DOHH2 (cell line): ENCODE data around the gene PTRHD1.
"Not testable (repeated sequence)": the region's sequence is repeated elsewhere in the genome, so short reads cannot be mapped to it uniquely, and the experiment has no call there.

ENCODE experiments used
- CTCF ChIP-seq: fragments of 200-600 bp; sonication (generic); IDR thresholded peaks from one replicate; pipeline ENCODE4 v1.5.1; 2014; ENCODE audit warnings: antibody characterized with exemption, mild to moderate bottlenecking, low read depth, low read length; ENCODE audit not compliant: poor library complexity, severe bottlenecking
- EZH2phosphoT487 ChIP-seq: fragments of 200-600 bp; sonication (generic); IDR thresholded peaks from 2 replicates; pipeline ENCODE4 v1.6.1; 2017; ENCODE audit warnings: borderline replicate concordance, mild to moderate bottlenecking, antibody characterized with exemption, low read length, moderate library complexity, mixed read lengths

DNA sequence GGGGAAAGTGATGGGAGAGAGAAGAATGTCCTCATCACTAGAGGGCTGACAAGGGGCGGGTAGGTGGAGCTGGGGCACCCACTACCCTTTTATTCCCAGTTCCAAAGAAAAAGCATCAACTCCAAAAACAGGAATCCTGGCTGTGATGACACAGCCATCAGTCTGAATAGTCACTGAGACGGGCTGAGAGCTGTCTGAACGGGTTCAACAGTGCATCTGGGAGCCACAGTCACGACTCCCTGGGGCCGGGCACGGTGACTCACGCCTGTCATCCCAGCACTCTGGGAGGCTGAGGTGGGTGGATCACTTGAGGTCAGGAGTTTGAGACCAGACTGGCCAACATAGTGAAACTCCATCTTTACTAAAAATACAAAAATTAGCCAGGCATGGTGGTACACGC lies 42.2 kb upstream of the PTRHD1 start:
- TF ChIP-seq CTCF, EZH2phosphoT487: not testable (repeated sequence)
